ENCODE data around the gene SLC7A11. TPM values are rescaled to one million over a fixed set of nuclear protein-coding genes. Genes with fewer than 3 reads are reported as not detected.
A peak's percentile ranks its signal among the peaks of the same experiment; 100 is the strongest.

SLC7A11 gene
- total and polyA plus RNA-seq, 7 experiments from 2014 or later: 0.21 to 2.8 (median 0.54) TPM; not detected in 2

DNA sequence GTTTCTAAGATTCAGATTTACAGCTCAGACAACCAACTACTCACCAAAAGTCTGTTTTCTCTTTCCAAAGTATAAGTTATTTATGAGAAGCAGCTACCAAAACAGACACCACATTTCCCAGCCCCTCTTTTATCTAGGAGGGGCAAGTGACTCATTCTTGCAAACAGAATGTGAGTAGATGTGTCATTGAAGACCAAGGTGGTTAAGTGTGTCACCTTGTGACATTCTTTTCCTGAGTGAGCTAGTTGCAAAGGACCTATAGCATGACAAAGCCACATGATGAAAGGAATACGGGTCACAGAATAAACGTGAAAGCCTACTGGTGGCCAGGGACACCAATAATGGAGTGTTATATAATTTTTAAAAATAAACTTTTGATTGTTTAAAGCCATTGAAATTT, 50.0 kb downstream of the SLC7A11 start:
- Histone ChIP-seq H3K27me3 (ENCODE audit: control insufficient read depth in 2 of 2, insufficient read depth in 2 of 2, low read length in 2 of 2) (no peaks in the 10 kb centered on the region), H3K4me3 (ENCODE audit: low read length) (no peak overlapping the region), H3K27ac (ENCODE audit: low read depth, low read length) (no peak overlapping the region), H3K36me3 (ENCODE audit: control insufficient read depth in 2 of 3, insufficient read depth in 3 of 3, low read length in 3 of 3) (no peaks in the 10 kb centered on the region), H3K9me3 (ENCODE audit: control insufficient read depth in 2 of 3, low read length in 3 of 3) (no peaks in the 10 kb centered on the region), H3K4me1 (ENCODE audit: control insufficient read depth in 2 of 2, insufficient read depth in 2 of 2, low read length in 2 of 2) (no peaks in the 10 kb centered on the region)
- no peak for DNase-seq
- Mint-ChIP-seq H3K27ac (no peak overlapping the region), H3K9me3 (peaks cover 0 to 2% (median 0%) of the 10 kb centered on the region in 11 donors), H3K27me3 (no peaks in the 10 kb centered on the region), H3K36me3 (peaks cover 0 to 3% (median 0%) of the 10 kb centered on the region in 5 donors), H3K4me1 (peaks cover 0 to 4% (median 0%) of the 10 kb centered on the region in 7 donors), H3K4me3 (no peak overlapping the region)
- intact Hi-C loops (cut with micrococcal nuclease): no loop called here
- ChIA-PET POLR2A (no interaction called here), CTCF (no interaction called here)
- ATAC-seq: no peak

DNA sequence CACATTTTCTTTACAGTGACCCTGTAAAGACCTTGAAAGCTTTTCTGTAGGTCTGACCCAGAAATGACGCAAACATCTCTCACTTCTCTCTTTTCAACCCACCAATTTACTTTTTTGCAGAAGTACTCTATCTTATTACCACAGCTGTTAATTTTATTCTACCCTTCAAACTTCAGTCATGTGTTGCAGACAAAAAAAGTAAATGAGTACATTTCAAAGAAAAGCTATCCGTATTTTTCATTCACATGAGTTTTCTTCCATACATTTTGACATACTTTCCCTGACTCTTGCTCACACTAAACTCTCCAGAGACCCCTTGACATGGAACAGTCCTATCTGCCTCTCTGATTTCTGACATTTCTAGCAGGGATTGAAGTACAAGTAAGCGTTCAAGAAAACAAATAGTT, 51.7 kb downstream of the SLC7A11 start:
- no peak overlapping the region for H3K4me3 Mint-ChIP-seq
- Histone ChIP-seq H3K9me3 (ENCODE audit: control insufficient read depth in 2 of 3, low read length in 3 of 3) (no peaks in the 10 kb centered on the region), H3K36me3 (ENCODE audit: control insufficient read depth in 2 of 3, insufficient read depth in 3 of 3, low read length in 3 of 3) (no peaks in the 10 kb centered on the region), H3K4me1 (ENCODE audit: control insufficient read depth in 2 of 2, insufficient read depth in 2 of 2, low read length in 2 of 2) (no peaks in the 10 kb centered on the region), H3K27me3 (ENCODE audit: control insufficient read depth in 2 of 2, insufficient read depth in 2 of 2, low read length in 2 of 2) (no peaks in the 10 kb centered on the region), H3K4me3 (ENCODE audit: low read length) (no peak overlapping the region), H3K27ac (ENCODE audit: low read depth, low read length) (no peak overlapping the region)
- peaks cover 0 to 3% (median 0%) of the 10 kb centered on the region in 5 donors for H3K36me3 Mint-ChIP-seq
- POLR2A ChIA-PET: no interaction called here
- no peak overlapping the region for H3K27ac Mint-ChIP-seq
- intact Hi-C loops (cut with micrococcal nuclease): no loop called here
- ATAC-seq (peak; percentile 70), DNase-seq (no peak)
- H3K4me1 Mint-ChIP-seq: peaks cover 0 to 4% (median 0%) of the 10 kb centered on the region in 7 donors
- peaks cover 0 to 3% (median 0%) of the 10 kb centered on the region in 11 donors for H3K9me3 Mint-ChIP-seq
- CTCF ChIA-PET: no interaction called here
- H3K27me3 Mint-ChIP-seq: peaks cover 0 to 6% (median 0%) of the 10 kb centered on the region in 5 donors

DNA sequence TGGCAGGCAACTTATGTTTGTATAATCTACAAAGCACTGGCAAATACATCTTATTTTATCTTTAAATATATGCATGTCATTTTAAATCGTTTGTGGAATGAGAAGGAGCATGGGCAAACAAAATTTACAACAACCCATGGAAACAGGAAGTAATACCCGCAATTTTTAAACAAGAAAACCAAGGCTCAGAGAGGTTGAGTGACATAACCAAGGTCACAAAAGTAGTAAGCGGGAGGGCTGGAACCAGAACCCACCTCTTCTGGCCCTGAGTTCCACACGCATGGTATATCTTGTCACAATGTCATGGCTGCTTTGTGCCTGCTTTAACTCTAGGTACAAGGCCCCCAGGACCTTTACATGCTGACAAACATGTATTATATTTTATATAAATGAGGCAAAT, 52.9 kb downstream of the SLC7A11 start:
- CTCF ChIA-PET: no interaction called here
- Histone ChIP-seq H3K4me1 (ENCODE audit: control insufficient read depth in 2 of 2, insufficient read depth in 2 of 2, low read length in 2 of 2) (no peaks in the 10 kb centered on the region), H3K27ac (ENCODE audit: low read depth, low read length) (no peak overlapping the region), H3K36me3 (ENCODE audit: control insufficient read depth in 2 of 3, insufficient read depth in 3 of 3, low read length in 3 of 3) (no peaks in the 10 kb centered on the region), H3K27me3 (ENCODE audit: control insufficient read depth in 2 of 2, insufficient read depth in 2 of 2, low read length in 2 of 2) (no peaks in the 10 kb centered on the region), H3K4me3 (ENCODE audit: low read length) (no peak overlapping the region), H3K9me3 (ENCODE audit: control insufficient read depth in 2 of 3, low read length in 3 of 3) (no peaks in the 10 kb centered on the region)
- Mint-ChIP-seq H3K36me3 (peaks cover 0 to 3% (median 0%) of the 10 kb centered on the region in 5 donors), H3K27me3 (peaks cover 0 to 6% (median 0%) of the 10 kb centered on the region in 5 donors), H3K9me3 (peaks cover 0 to 3% (median 0%) of the 10 kb centered on the region in 11 donors), H3K4me1 (peaks cover 0 to 4% (median 0%) of the 10 kb centered on the region in 7 donors), H3K27ac (no peak overlapping the region), H3K4me3 (no peak overlapping the region)
- POLR2A ChIA-PET: no interaction called here
- ATAC-seq: no peak
- intact Hi-C loops (cut with micrococcal nuclease): no loop called here
- DNase-seq: no peak

DNA sequence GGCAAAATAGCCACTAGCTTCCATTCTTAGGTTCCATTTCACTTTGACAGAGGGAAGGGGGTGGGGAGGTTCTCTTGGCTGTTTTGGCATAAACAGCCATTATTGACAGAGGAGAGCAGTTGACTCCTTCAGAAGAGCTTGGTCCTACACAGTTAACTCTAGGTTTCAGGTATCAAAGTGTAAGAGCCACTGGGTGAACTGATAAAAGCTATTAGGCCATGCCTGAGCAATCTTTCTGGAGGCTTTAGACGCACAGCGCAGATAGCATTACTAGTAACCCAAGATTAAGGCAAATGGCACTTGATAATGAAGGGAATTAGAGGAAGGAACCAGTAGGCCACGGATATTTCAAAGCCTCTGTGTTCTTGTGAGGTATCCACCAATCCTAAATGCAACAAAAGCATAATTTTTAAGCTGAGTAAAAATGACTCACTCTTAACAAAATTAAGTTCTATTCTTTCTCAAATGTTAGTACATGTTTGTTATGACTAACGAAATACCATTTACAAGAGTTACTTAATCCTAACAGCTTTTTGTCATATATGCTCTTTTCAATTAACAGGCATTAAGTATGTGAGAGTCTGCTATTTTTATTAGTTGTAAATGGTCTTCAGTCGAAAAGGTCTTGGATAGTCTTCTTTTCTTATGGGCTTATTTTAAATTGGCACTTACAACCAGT, 53.6 kb downstream of the SLC7A11 start:
- ATAC-seq: no peak
- peaks cover 0 to 3% (median 0%) of the 10 kb centered on the region in 5 donors for H3K36me3 Mint-ChIP-seq

DNA sequence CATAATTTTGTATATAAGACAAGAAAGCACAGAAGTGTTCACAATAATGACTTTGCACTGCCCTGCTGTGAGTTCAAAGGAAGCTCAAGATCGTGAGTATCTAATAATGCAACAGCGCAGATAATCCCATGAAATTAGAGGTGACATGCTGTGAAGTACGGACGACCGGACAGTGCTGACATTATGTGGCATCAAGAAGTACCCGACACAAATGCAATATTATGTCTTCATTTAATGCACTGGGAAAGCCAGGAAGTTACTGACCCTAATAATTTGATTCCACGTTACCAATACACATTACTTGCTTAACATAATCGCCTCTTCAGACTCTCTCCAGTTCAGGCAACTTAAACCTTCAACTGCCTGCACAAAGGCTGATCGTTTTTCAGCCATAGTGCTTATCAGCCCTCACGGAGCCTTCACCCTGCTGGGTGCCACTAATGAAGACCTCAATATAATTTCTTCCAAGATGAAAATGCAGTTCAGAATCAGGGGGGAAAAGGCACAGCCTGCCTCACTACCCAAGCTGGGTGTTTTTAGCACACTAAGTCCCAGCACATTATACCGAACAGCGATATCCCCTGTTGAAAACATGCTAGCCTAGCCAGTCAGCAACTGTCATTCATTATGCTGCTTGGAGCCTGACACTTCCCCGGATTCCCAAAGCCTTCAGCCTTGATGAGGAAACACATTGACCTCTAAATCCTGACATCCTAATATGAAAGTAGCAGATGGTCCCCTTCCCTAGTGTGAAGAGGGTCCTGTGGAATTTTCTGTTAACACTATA, 56.1 kb downstream of the SLC7A11 start:
- intact Hi-C loops (cut with micrococcal nuclease): no loop called here
- no peaks in the 10 kb centered on the region for H3K36me3 ChIP-seq (ENCODE audit: control insufficient read depth in 2 of 3, insufficient read depth in 3 of 3, low read length in 3 of 3)
- ATAC-seq: no peak
- peaks cover 0 to 6% (median 0%) of the 10 kb centered on the region in 5 donors for H3K27me3 Mint-ChIP-seq
- no peaks in the 10 kb centered on the region for H3K27me3 ChIP-seq (ENCODE audit: control insufficient read depth in 2 of 2, insufficient read depth in 2 of 2, low read length in 2 of 2)
- ChIA-PET CTCF (no interaction called here), POLR2A (no interaction called here)
- no peak overlapping the region for H3K4me3 Mint-ChIP-seq
- H3K9me3 Mint-ChIP-seq: peaks cover 0 to 3% (median 0%) of the 10 kb centered on the region in 11 donors
- peaks cover 0 to 6% (median 0%) of the 10 kb centered on the region in 5 donors for H3K36me3 Mint-ChIP-seq
- no peaks in the 10 kb centered on the region for H3K9me3 ChIP-seq (ENCODE audit: control insufficient read depth in 2 of 3, low read length in 3 of 3)
- peaks cover 0 to 2% (median 0%) of the 10 kb centered on the region in 7 donors for H3K4me1 Mint-ChIP-seq
- no peak overlapping the region for H3K4me3 ChIP-seq (ENCODE audit: low read length)
- no peaks in the 10 kb centered on the region for H3K4me1 ChIP-seq (ENCODE audit: control insufficient read depth in 2 of 2, insufficient read depth in 2 of 2, low read length in 2 of 2)
- no peak overlapping the region for H3K27ac ChIP-seq (ENCODE audit: low read depth, low read length)
- no peak for DNase-seq
- no peak overlapping the region for H3K27ac Mint-ChIP-seq

More for the DNA sequence above, 53.6 kb downstream of the SLC7A11 start:
- peaks cover 0 to 4% (median 0%) of the 10 kb centered on the region in 7 donors for H3K4me1 Mint-ChIP-seq
- H3K27me3 Mint-ChIP-seq: peaks cover 0 to 6% (median 0%) of the 10 kb centered on the region in 5 donors
- POLR2A ChIA-PET: no interaction called here
- CTCF ChIA-PET: no interaction called here
- H3K9me3 Mint-ChIP-seq: peaks cover 0 to 3% (median 0%) of the 10 kb centered on the region in 11 donors
- Histone ChIP-seq H3K9me3 (ENCODE audit: control insufficient read depth in 2 of 3, low read length in 3 of 3) (no peaks in the 10 kb centered on the region), H3K27ac (ENCODE audit: low read depth, low read length) (no peak overlapping the region), H3K36me3 (ENCODE audit: control insufficient read depth in 2 of 3, insufficient read depth in 3 of 3, low read length in 3 of 3) (no peaks in the 10 kb centered on the region), H3K4me3 (ENCODE audit: low read length) (no peak overlapping the region), H3K27me3 (ENCODE audit: control insufficient read depth in 2 of 2, insufficient read depth in 2 of 2, low read length in 2 of 2) (no peaks in the 10 kb centered on the region), H3K4me1 (ENCODE audit: control insufficient read depth in 2 of 2, insufficient read depth in 2 of 2, low read length in 2 of 2) (no peaks in the 10 kb centered on the region)
- intact Hi-C loops (cut with micrococcal nuclease): no loop called here
- H3K27ac Mint-ChIP-seq: no peak overlapping the region
- no peak overlapping the region for H3K4me3 Mint-ChIP-seq
- DNase-seq: no peak

DNA sequence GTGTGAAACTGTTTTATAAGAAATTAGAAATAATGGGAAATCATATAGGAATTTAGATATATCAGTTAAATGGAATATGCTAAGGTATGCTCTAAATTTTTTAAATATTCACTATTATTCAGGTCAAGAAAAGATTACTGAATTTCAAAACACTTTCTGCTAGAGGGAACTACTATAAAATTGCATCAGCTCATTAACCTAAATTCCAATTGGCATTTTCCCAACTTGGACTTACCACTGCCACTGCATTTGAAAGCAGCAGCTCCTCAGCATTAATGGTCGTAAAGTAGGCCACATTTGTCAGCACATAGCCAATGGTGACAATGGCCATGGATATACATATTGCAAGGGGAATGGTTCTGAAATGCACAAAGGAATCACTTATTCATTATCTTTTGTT, 57.3 kb downstream of the SLC7A11 start:
- no peaks in the 10 kb centered on the region for H3K27me3 ChIP-seq (ENCODE audit: control insufficient read depth in 2 of 2, insufficient read depth in 2 of 2, low read length in 2 of 2)
- Mint-ChIP-seq H3K36me3 (peaks cover 0 to 5% (median 0%) of the 10 kb centered on the region in 5 donors), H3K27me3 (peaks cover 0 to 6% (median 0%) of the 10 kb centered on the region in 5 donors), H3K4me3 (no peak overlapping the region), H3K9me3 (peaks cover 0 to 3% (median 0%) of the 10 kb centered on the region in 11 donors), H3K4me1 (no peaks in the 10 kb centered on the region), H3K27ac (no peak overlapping the region)
- POLR2A ChIA-PET: no interaction called here
- no peaks in the 10 kb centered on the region for H3K36me3 ChIP-seq (ENCODE audit: control insufficient read depth in 2 of 3, insufficient read depth in 3 of 3, low read length in 3 of 3)
- H3K4me1 ChIP-seq (ENCODE audit: control insufficient read depth in 2 of 2, insufficient read depth in 2 of 2, low read length in 2 of 2): no peaks in the 10 kb centered on the region
- no peak overlapping the region for H3K4me3 ChIP-seq (ENCODE audit: low read length)
- CTCF ChIA-PET: no interaction called here
- no peaks in the 10 kb centered on the region for H3K9me3 ChIP-seq (ENCODE audit: control insufficient read depth in 2 of 3, low read length in 3 of 3)
- DNase-seq: no peak
- no peak for ATAC-seq
- intact Hi-C loops (cut with micrococcal nuclease): no loop called here
- no peak overlapping the region for H3K27ac ChIP-seq (ENCODE audit: low read depth, low read length)

All from naive thymus-derived CD4-positive, alpha-beta T cell (primary cell).